Activated naive CD4-positive, alpha-beta T cell (primary cell): ENCODE measurements around the gene CHIA.
"Not testable (repeated sequence)": the region's sequence is repeated elsewhere in the genome, so short reads cannot be mapped to it uniquely, and the experiment has no call there.

Source experiments
- DNase-seq, 4 experiments: peaks; one replicate each; lab custom pipeline; 2025; lab: John Stamatoyannopoulos, UW

The CHIA gene

GRCh38 chr1:111285879-111286278 lies 4.8 kb upstream of the CHIA start:
- no peak for DNase-seq

DNA sequence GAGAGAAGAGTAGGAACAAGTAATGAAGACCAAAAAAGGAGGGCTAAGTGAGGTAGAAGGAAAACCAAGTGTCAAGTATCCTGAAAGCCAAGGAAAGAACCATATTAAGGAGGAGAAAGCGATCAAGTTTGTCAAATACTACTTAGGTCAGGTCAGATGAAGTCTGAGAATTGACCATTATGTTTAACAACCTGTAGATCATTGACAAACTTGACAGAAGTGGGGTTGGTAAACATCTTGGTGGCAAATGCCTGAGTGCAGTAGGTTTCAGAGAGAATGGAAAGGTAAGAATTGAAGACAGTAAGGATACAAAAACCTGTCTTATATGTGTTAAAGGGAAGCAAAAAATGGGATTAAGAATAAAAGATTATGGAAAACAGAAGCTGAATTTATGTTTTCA lies 3.7 kb upstream of the CHIA start:
- no peak for DNase-seq

GRCh38 chr1:111289371-111289770 lies 1.3 kb upstream of the CHIA start:
- DNase-seq: no peak

- DNase-seq: no peak
These were observed 547 bp upstream of the CHIA start for GRCh38 chr1:111290104-111290503.

DNA sequence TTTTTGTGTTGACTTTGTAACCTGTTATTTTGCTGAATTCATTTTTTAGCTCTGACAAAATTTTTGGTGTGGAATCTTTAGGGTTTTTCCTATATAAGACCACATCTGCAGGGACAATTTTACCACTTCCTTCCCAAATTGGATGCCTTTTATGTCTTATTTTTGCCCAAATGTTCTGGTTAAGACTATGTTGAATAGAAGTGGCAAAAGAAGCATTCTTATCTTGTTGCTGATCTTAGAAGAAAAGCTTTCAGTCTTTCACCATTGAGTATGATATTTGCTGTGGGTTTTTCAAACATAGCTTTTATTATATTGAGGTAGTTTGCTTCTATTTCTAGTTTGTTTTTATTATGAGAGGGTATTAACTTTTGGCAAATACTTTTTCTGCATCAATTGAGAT lies 3.7 kb downstream of the CHIA start:
- no peak for DNase-seq

DNA sequence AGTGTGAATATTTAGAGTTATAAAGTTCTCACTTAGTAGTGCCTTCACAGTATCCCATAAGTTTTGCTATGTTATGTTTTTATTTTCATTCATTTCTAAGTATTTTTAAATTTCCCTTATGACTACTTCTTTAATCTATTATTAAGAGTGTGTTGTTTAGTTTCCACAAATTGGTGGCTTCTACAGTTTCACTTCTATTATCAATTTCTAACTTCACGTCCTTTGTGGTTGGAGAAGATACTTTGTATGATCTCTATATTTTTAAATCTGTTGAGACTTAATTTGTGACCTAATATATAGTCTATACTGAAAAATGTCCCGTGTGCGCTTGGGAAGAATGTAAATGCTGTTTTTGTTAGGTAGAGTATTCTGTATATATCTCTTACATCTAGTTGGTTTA lies 11.7 kb downstream of the CHIA start:
- DNase-seq: no peak

DNA sequence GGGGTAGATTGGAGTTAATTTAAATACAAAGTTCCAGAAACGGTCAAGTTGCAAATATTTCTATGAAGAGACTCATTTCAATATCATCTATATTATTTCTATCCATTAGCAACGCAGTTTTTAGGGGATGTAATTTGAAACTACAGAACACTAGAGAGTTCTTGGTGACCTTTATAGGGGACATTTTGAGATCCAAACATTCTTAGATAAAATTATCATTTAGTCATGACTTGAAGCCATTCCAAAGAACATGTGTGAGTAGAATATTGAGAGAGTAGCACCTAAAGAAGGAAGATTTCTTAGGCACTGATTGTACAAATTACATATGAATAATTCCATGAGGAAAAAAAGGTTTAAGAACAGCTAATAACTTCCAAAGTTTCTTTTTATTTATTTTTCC lies 19.0 kb downstream of the CHIA start:
- DNase-seq: no peak

DNA sequence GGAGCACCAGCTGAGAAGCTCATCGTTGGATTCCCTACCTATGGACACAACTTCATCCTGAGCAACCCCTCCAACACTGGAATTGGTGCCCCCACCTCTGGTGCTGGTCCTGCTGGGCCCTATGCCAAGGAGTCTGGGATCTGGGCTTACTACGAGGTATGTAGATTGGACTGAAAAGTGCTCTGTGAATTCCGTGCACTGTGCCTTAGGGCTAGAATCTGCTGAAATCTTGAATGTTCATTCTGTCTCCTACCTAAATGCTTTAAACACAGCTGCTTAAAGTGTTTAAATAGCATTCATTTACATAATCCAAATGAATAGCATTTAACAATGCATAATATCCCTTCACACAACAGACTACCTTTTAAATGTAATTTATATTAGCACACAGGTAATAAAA lies 27.9 kb downstream of the CHIA start:
- no peak for DNase-seq

DNA sequence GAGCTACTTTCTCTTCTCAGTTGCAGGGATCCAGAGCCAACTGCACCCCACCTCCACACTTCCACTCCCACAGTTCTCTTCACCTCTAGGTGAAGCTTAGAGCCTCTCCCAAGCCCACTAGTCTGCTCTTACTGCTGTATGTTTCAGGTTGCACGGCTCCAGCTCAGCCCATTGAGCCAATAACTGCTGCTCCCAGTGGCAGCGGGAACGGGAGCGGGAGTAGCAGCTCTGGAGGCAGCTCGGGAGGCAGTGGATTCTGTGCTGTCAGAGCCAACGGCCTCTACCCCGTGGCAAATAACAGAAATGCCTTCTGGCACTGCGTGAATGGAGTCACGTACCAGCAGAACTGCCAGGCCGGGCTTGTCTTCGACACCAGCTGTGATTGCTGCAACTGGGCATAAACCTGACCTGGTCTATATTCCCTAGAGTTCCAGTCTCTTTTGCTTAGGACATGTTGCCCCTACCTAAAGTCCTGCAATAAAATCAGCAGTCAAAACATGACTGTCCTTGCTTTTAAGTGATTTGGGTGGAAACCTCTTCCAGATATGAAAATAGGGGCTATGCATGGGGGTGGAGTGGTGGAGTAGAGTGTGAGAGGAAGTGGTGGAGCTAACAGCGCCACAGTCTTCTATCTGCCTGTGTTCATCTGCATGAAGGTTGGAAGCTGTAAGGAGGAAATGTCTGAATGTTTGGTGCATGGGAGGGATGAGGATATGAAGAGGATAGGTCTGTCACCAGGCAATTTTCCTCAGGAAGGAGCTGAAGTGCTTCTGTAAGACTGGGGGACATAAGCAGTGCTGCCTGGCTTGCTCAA lies 29.6 kb downstream of the CHIA start:
- DNase-seq: no peak

- DNase-seq: no peak
These were observed 32.6 kb downstream of the CHIA start for GRCh38 chr1:111323231-111323630.

GRCh38 chr1:111332190-111332589 lies 41.5 kb downstream of the CHIA start:
- no peak for DNase-seq

DNA sequence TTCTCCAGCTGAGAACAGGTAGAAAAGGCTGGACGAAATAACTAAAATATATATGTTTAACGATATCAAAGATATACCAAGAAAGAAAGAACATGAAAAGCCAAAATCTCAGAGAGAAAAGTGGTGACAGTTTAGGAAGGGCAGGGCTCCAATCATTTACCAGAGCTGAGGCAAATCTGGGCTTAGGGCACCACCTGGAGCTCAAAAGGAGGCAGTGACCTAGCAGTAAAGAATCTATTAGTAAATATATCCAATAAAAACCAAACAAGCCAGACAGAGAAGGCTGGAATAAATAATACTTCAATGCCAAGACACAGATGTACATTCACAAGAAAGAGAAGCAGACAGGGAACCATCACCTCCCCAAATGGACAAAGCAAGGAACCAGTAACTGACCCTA lies 43.5 kb downstream of the CHIA start:
- DNase-seq: peak in 2 of 4 experiments; percentile 21 to 36

GRCh38 chr1:111335214-111335877 lies 44.7 kb downstream of the CHIA start:
- DNase-seq: not testable (repeated sequence)

- not testable (repeated sequence) for DNase-seq
These were observed 48.2 kb downstream of the CHIA start for GRCh38 chr1:111338849-111339248.

- DNase-seq: peak; percentile 46 to 80 (median 62)
These were observed 55.6 kb downstream of the CHIA start for GRCh38 chr1:111346089-111346885.

- DNase-seq: no peak
These were observed 56.4 kb downstream of the CHIA start for GRCh38 chr1:111347026-111347425.

GRCh38 chr1:111351700-111352099 lies 61.0 kb downstream of the CHIA start:
- no peak for DNase-seq

GRCh38 chr1:111354584-111354983 lies 63.9 kb downstream of the CHIA start:
- no peak for DNase-seq

- DNase-seq: no peak
These were observed 68.3 kb downstream of the CHIA start for GRCh38 chr1:111358964-111359363.

- no peak for DNase-seq
These were observed 68.7 kb downstream of the CHIA start for GRCh38 chr1:111359376-111359775.

- DNase-seq: not testable (repeated sequence)
These were observed 69.6 kb downstream of the CHIA start for GRCh38 chr1:111360257-111360656.

DNA sequence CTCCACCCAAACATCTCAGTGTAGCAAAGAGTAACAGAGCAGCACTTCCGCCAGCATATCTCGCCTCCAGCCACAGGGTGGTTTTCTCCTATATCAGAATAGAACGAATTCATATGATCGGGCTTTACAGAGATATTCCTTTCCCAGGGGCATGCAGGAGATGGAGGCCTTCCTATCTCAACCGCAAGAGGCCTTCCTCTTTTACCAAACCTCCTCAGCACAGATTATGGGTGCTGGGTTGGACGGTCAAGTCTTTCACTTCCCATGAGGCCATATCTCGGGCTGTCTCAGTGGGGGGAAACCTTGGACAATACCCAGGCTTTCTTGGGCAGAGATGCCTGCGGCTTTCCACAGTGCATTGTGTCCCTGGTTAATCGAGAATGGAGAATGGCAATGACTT lies 71.1 kb downstream of the CHIA start:
- no peak for DNase-seq

- DNase-seq: no peak
These were observed 74.0 kb downstream of the CHIA start for GRCh38 chr1:111364690-111365089.
